Uterus (tissue), 2 donors: ENCODE data around the gene PCDHB12.
"Not testable (repeated sequence)": the region's sequence is repeated elsewhere in the genome, so short reads cannot be mapped to it uniquely, and the experiment has no call there.

Experiments
- CTCF ChIP-seq, 4 experiments: fragments of 200-600 bp in 2 of 4; fragments of 450-650 bp in 2 of 4; sonication (generic) in 2 of 4; IDR thresholded peaks; one replicate each; pipeline ENCODE4 v1.5.1; 2016 to 2019; ENCODE audit warnings: antibody characterized with exemption in 4 of 4, mild to moderate bottlenecking in 2 of 4, moderate library complexity in 1 of 4
- POLR2A ChIP-seq, 2 donors: fragments of 450-650 bp; IDR thresholded peaks; one replicate each; pipeline ENCODE4 v1.6.1; 2016; ENCODE audit warnings: antibody characterized with exemption in 2 of 2, mild to moderate bottlenecking in 1 of 2, moderate library complexity in 1 of 2

- not testable (repeated sequence) for TF ChIP-seq CTCF, POLR2A (IDR thresholded peaks at IDR 0.05)
These were observed 27.4 kb downstream of the PCDHB12 start for GRCh38 chr5:141235922-141236321.
